ENCODE results near the gene PCP4.

GRCh38 chr21:39852726-39853500 lies 14.3 kb upstream of the PCP4 start:
- TF ChIP-seq CTCF (conservative IDR thresholded peaks at IDR 0.05 in 1 of 2, IDR thresholded peaks at IDR 0.05 in 1 of 2; ENCODE audit: extremely low read depth in 1 of 2, insufficient read depth in 1 of 2, low read depth in 1 of 2, low read length in 2 of 2) = no peak
- no peak for TF ChIP-seq EZH2 (IDR thresholded peaks at IDR 0.05; ENCODE audit: borderline replicate concordance, low read length)
